Hepatocyte (in vitro differentiated cells): ENCODE measurements around the gene CNTN6.

ENCODE experiments used
- EZH2phosphoT487 ChIP-seq: fragments of 200-600 bp; sonication (generic); IDR thresholded peaks from one replicate; pipeline ENCODE4 v1.6.1; 2018; ENCODE audit warnings: antibody characterized with exemption, mild to moderate bottlenecking, low read depth, moderate library complexity; ENCODE audit not compliant: unreplicated experiment, severe bottlenecking
- TF ChIP-seq, protein P1 (sequence below): fragments of 200-600 bp; sonication (generic); IDR thresholded peaks from 2 replicates; pipeline ENCODE4 v1.5.1; 2016; ENCODE audit warnings: antibody characterized with exemption, mild to moderate bottlenecking; ENCODE audit not compliant: poor library complexity

DNA sequence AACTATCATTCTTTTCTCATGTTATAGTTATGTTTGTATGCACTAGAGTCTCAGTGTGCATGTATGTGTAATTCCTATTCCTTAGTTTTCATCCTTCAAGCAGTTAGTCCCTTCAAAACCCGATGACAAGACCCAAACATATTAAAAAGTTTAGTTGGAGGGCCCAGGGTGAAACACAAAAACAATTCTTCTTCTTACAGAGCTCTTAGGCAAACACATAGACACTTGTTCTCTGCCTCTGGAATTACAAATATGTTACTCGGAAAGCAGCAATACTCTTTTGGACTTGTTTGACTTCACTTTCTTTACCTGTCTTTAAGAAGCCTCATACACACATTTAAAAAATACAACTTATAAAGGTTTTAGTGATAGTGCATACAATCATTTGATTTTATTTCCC, 763 bp upstream of the CNTN6 start:
- TF ChIP-seq, protein P1, sequence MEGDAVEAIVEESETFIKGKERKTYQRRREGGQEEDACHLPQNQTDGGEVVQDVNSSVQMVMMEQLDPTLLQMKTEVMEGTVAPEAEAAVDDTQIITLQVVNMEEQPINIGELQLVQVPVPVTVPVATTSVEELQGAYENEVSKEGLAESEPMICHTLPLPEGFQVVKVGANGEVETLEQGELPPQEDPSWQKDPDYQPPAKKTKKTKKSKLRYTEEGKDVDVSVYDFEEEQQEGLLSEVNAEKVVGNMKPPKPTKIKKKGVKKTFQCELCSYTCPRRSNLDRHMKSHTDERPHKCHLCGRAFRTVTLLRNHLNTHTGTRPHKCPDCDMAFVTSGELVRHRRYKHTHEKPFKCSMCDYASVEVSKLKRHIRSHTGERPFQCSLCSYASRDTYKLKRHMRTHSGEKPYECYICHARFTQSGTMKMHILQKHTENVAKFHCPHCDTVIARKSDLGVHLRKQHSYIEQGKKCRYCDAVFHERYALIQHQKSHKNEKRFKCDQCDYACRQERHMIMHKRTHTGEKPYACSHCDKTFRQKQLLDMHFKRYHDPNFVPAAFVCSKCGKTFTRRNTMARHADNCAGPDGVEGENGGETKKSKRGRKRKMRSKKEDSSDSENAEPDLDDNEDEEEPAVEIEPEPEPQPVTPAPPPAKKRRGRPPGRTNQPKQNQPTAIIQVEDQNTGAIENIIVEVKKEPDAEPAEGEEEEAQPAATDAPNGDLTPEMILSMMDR, result no peak
- no peak for TF ChIP-seq EZH2phosphoT487
